ENCODE data around the gene DNM2. TPM values are rescaled to one million over a fixed set of nuclear protein-coding genes. Genes with fewer than 3 reads are reported as not detected.

The DNM2 gene
- total RNA-seq, 2 experiments from 2014 or later: 268 to 270 TPM

DNA sequence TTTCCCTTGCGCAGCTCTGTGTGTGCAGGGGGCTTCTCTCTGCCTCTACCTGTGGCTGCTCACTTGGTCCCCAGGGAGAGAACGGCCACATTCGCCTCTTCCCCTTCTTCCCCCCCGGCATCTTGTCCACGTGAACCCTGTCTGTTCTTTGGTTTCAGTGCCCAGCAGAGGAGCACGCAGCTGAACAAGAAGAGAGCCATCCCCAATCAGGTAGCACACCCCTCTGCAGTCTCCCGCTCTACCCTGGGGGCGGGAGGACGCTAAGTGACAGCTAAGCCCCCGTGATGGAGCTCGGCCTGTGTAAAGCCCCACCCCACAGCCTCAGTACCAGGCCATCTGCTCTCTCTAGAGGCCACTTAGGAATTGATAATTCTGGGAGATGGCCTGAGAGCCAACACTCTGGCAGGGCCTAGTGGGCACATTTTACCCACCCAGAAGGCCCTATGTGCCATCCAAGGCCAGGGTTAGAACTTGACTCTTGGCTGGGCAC, 87.9 kb downstream of the DNM2 start:
- H3K27ac Mint-ChIP-seq: no peak overlapping the region
- no peak for DNase-seq
- CTCF ChIA-PET: interaction anchor here (0.8 to 1.3 kb wide), 3 partner anchors 16 to 131 kb away, joined by 3 to 4 read pairs (median 3); partner anchors contain the start of gene QTRT1
- peaks cover 46% of the 10 kb centered on the region for H3K36me3 Mint-ChIP-seq (ENCODE audit: low read depth)
- no peaks in the 10 kb centered on the region for H3K27me3 Mint-ChIP-seq
- no peak overlapping the region for H3K4me3 Mint-ChIP-seq
- peaks cover 24% of the 10 kb centered on the region for H3K4me1 Mint-ChIP-seq
- POLR2A ChIA-PET: interaction anchor here (0.6 kb wide), 1 partner anchor 47 kb away, joined by 4 read pairs; no protein-coding TSS in a partner anchor
- H3K9me3 Mint-ChIP-seq: no peaks in the 10 kb centered on the region

DNA sequence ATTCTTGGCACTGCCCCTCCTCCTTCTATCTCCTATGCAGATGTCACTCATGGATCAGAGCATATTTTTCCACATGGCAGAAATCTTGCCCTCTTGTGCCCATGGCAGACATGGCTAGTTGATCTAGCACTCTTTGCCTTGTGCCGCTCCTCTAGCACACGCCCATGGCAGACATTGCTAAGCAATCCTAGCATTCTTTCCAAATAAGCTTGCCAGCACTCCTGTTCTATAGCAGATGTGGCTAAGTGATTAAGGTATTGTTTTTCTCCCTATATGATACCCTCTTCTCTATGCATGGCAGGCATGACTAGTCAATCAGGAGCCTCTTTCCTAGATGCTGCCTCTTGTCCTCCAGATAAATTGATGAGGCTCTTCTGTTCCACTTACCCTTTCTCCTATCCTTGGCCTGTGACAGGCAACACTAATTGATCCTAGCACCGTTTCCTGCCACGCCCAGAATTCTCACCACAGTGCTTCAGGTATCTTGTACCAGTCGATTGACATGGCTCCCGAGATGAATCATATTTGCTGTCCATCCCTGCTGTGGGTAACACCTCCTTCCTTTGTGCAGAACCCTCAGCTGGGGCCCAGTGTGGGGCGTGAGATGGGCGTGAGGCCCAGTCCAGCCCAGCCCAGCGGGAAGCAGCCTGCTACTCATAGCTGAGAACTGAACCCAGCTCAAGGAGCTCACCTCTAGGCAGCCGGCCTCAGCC, 91.2 kb downstream of the DNM2 start:
- peak; percentile 53 for DNase-seq
- ChIA-PET CTCF (interaction anchor here (0.8 to 1.1 kb wide), 4 partner anchors 9 to 92 kb away, joined by 3 to 4 read pairs (median 3); partner anchors contain the start of gene DNM2), POLR2A (interaction anchor here (0.7 kb wide), 1 partner anchor 16 kb away, joined by 3 read pairs; no protein-coding TSS in a partner anchor)

DNA sequence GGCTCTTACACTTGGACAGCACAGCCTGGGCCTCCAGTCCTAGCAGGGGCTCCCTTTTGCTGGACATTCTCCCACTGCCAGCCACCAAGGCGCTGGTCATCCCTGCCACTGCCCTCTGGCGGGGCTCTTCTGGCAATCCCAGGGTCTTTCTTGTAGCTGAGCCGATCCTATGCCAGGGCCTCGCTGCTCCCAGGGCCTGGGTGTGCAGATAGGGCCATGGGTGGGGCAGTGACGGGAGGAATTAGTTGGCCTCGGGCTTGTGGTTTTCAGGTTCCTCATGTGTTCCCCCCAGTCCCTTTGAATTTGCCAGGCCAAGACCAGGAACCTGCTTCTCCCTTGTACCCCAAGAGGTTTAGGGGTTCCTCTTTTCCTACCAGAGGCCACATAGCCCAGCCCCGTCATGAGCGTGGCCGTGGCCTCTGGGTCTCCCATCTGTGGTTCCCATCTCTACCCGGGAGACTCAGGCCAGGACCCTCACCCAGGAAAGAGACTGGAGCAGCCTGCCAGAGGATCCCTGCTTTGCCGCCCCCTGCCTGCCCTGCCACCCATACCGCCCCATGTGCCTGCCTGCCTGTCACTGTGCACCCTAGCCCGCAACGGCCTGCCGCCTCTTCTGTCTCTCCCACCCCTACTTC, 91.9 kb downstream of the DNM2 start:
- H3K4me3 Mint-ChIP-seq: no peak overlapping the region
- ChIA-PET POLR2A (no interaction called here), CTCF (interaction anchor here (0.8 to 1.1 kb wide), 4 partner anchors 10 to 92 kb away, joined by 3 to 4 read pairs (median 3); partner anchors contain the start of gene DNM2)
- peaks cover 30% of the 10 kb centered on the region for H3K4me1 Mint-ChIP-seq
- peaks cover 35% of the 10 kb centered on the region for H3K36me3 Mint-ChIP-seq (ENCODE audit: low read depth)
- no peak for DNase-seq
- H3K27ac Mint-ChIP-seq: peak overlapping the region; percentile 36
- H3K9me3 Mint-ChIP-seq: no peaks in the 10 kb centered on the region
- no peaks in the 10 kb centered on the region for H3K27me3 Mint-ChIP-seq

More for the DNA sequence above, 91.2 kb downstream of the DNM2 start:
- H3K4me3 Mint-ChIP-seq: no peak overlapping the region
- peaks cover 30% of the 10 kb centered on the region for H3K4me1 Mint-ChIP-seq
- peak overlapping the region; percentile 70 for H3K27ac Mint-ChIP-seq
- no peaks in the 10 kb centered on the region for H3K27me3 Mint-ChIP-seq
- no peaks in the 10 kb centered on the region for H3K9me3 Mint-ChIP-seq
- peaks cover 37% of the 10 kb centered on the region for H3K36me3 Mint-ChIP-seq (ENCODE audit: low read depth)

DNA sequence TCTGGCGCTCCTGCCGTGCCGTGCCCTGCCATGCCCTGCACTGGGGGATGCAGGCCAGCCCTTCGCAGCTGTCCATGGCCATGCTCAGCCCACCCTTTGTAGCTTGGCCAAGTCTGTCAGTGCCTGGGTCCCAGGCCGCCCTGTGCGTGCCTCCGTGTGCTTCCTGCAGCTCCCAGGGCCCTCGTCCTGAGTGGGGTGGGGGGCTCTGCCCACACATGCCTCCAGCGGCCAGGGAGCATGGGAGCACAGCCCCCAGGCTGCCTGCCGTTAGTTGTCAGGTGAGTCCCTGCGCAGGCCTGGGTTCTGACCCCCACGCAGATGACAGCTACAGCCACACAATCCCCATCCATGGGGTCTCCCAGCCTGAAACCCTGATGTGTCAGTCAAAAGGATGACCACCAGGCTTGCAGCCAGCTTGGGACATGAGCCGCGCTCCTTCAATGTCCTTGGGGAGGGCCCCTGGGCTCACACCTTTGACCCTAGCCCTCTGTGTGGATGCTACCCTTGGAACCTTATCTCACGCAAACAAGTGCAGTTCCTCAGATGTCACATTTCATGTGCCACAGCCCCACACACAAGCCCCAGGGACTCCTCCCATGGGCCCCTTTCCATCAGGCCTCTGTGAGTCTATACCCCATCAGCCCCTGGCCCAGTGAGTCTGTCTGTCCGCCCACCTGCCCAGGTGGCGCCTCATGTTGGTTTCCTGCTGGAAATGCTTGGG, 93.7 kb downstream of the DNM2 start:
- Mint-ChIP-seq H3K27me3 (no peaks in the 10 kb centered on the region), H3K36me3 (ENCODE audit: low read depth) (peaks cover 35% of the 10 kb centered on the region), H3K4me3 (no peak overlapping the region), H3K9me3 (no peaks in the 10 kb centered on the region), H3K27ac (no peak overlapping the region), H3K4me1 (peaks cover 30% of the 10 kb centered on the region)
- DNase-seq: no peak
- CTCF ChIA-PET: no interaction called here
- POLR2A ChIA-PET: no interaction called here

DNA sequence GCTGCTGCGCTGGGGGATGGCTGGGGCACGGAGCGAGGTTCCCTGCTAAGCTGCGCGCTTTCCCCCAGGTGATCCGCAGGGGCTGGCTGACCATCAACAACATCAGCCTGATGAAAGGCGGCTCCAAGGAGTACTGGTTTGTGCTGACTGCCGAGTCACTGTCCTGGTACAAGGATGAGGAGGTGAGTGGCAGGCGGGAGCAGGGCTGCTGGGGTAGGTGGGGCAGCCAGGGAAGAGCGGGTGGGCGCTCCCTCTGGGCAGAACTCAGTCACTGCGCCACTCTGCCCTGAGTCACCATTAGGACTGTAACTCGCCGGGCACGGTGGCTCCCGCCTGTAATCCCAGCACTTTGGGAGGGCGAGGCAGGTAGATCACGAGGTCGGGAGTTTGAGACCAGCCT, 94.3 kb downstream of the DNM2 start:
- no peaks in the 10 kb centered on the region for H3K9me3 Mint-ChIP-seq
- no peak for DNase-seq
- H3K27me3 Mint-ChIP-seq: no peaks in the 10 kb centered on the region
- H3K36me3 Mint-ChIP-seq (ENCODE audit: low read depth): peaks cover 35% of the 10 kb centered on the region
- peaks cover 30% of the 10 kb centered on the region for H3K4me1 Mint-ChIP-seq
- ChIA-PET POLR2A (no interaction called here), CTCF (interaction anchor here (1.0 kb wide), 1 partner anchor 61 kb away, joined by 3 read pairs; no protein-coding TSS in a partner anchor)
- no peak overlapping the region for H3K4me3 Mint-ChIP-seq
- H3K27ac Mint-ChIP-seq: no peak overlapping the region

DNA sequence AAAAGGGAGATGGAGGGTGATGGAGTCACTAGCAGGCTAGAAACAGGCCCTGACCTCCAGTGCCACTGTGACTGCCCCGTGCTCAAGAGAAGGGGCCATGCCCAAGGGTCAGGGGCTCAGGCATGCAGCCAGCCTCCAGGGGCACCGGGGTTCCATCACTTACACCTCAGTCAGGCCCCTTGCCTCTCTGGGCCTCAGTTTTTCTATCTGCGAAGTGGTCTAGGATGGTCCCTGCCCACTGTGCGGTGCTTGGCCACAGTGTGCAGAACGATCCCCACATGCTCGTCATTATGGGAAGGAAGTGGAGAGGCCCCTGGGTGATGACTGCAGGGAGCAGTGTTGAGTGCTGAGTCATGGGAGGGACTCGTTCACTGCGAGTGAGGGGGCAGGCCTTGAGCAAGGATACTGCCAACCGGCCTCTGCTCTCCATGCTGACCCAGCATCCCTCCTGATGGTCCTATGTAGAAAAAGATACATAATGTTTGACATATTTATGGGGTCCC, 95.1 kb downstream of the DNM2 start:
- H3K9me3 Mint-ChIP-seq: no peaks in the 10 kb centered on the region
- peak overlapping the region; percentile 84 for H3K27ac Mint-ChIP-seq
- H3K27me3 Mint-ChIP-seq: no peaks in the 10 kb centered on the region
- ChIA-PET POLR2A (no interaction called here), CTCF (interaction anchor here (1.0 to 1.2 kb wide), 2 partner anchors 9 to 60 kb away, joined by 3 read pairs; no protein-coding TSS in a partner anchor)
- H3K4me3 Mint-ChIP-seq: no peak overlapping the region
- DNase-seq: no peak
- H3K4me1 Mint-ChIP-seq: peaks cover 28% of the 10 kb centered on the region
- H3K36me3 Mint-ChIP-seq (ENCODE audit: low read depth): peaks cover 32% of the 10 kb centered on the region

DNA sequence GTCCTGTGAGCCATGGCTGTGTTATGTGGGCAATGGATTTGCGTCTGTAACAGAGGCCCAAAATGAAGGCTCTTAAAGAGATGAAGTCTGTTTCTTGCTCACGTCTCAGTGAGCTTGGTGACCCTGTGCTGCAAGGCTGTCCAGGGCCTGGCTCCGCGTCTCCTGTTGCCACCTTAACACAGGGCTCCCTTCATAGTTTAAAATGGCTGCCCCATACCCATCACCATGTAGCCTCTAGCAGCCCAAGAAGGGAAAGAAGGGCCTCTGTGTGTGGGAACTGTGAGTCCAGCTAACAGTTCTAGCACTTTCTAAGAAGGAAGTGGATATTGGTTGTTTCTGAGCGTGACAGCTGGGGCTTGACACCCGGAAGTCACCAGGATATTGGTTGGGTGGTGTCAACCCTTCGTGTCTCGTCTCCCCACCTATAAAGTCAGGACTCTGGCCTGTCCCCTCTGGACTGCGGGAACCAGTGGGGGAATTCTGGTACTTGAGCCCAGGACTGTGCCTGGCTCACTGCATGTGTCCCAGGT, 97.2 kb downstream of the DNM2 start:
- peaks cover 13% of the 10 kb centered on the region for H3K4me1 Mint-ChIP-seq
- DNase-seq: no peak
- ChIA-PET CTCF (interaction anchor here (0.6 to 0.7 kb wide), 3 partner anchors 10 to 84 kb away, joined by 3 to 5 read pairs (median 3); no protein-coding TSS in a partner anchor), POLR2A (no interaction called here)
- H3K9me3 Mint-ChIP-seq: no peaks in the 10 kb centered on the region
- peaks cover 24% of the 10 kb centered on the region for H3K36me3 Mint-ChIP-seq (ENCODE audit: low read depth)
- H3K4me3 Mint-ChIP-seq: no peak overlapping the region
- no peaks in the 10 kb centered on the region for H3K27me3 Mint-ChIP-seq
- H3K27ac Mint-ChIP-seq: no peak overlapping the region

DNA sequence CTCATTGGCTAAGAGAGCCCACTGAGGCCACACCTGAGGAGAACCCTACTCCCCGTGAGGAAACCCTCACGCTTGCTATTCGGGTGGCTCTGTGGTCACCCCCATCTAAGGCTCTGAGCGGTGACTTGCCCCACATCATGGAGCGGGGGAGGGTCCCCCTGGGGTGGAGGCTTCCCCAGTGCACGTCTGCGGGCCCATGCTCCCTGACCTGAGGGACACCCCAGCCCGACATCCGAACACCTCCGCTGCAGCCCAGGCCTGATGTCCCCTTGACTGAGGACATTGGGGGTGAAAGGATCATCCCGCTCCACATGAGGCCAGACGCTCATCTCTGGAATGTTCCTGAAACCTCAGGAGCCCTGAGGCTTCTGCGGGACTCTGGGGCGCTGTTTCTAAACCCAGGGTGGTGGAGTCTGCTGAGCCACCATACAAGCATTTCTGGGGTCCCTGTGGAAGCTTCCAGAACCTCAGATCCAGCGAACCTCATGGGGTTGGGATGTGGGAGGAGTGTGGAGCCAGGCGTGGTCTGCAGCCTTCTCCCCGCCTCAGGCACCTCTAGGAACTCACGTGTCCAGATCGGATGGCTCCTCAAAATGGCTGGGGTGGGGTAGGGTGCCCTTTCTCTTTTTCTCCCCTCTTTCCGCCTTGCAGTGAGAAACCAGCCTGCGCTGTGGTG, 98.2 kb downstream of the DNM2 start:
- ChIA-PET CTCF (interaction anchor here (0.6 kb wide), 1 partner anchor 11 kb away, joined by 5 read pairs; no protein-coding TSS in a partner anchor), POLR2A (no interaction called here)
- H3K27ac Mint-ChIP-seq: no peak overlapping the region
- DNase-seq: no peak
- H3K36me3 Mint-ChIP-seq (ENCODE audit: low read depth): peaks cover 33% of the 10 kb centered on the region
- H3K4me1 Mint-ChIP-seq: peaks cover 19% of the 10 kb centered on the region
- H3K4me3 Mint-ChIP-seq: no peak overlapping the region
- no peaks in the 10 kb centered on the region for H3K9me3 Mint-ChIP-seq
- H3K27me3 Mint-ChIP-seq: no peaks in the 10 kb centered on the region

DNA sequence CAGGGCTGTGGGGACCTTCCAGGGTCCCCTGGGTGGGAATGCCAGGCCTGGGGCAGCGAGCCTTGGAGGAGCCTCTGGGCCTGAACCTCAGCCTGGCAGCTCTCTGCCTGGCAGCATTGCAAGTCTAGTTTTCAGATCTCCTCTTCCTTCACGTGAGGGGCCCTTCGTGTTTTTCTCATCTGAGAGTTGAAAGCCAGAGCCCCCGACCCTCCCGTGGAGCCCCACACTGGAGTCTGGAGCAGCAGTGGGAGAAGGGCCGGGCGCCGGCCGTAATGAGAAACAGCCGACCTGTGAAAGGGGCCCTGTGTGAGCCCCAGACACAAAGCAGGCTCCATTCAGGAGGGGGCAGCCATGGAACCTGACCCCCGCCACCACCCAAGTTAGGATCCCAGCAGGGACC, 98.8 kb downstream of the DNM2 start:
- ChIA-PET CTCF (no interaction called here), POLR2A (no interaction called here)
- Mint-ChIP-seq H3K4me3 (no peak overlapping the region), H3K27me3 (no peaks in the 10 kb centered on the region), H3K27ac (peak overlapping the region; percentile 41), H3K36me3 (ENCODE audit: low read depth) (peaks cover 38% of the 10 kb centered on the region), H3K9me3 (no peaks in the 10 kb centered on the region), H3K4me1 (peaks cover 21% of the 10 kb centered on the region)
- no peak for DNase-seq

DNA sequence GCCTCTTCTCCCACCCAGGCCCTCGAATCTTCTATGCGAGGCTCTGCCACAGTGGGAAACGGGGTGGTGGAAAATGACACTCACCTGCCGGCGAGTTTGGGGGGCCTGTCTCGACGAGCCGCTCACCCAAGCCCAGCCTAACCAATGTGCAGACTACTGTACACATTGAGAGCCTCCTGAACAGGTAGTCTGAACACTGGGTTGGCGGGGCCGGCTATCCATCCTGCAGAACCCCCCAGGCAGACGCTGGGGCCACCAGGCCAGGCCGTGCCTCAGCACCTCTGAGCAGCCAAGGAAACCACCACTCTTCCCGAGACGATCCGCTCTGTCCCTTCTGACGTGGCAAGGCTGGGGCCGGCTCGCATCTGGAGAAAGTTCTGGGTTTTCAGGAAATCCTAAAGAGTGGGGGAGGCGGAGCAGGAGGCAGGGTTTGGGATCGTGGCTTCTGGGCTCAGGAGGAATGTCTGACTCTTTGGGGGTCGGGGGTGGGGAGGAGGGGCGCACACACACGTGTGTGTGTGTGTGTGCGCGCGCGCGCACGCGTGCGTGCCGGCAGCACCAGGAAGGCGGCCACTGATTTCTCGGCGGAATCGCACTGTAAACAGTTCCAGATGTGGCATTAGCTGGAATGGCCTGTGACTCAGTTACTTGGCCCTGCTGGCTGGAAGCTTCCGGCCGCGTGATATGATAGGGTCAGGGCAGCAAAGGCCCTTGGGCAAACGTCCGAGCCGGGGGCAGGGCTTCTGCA, 99.6 kb downstream of the DNM2 start:
- CTCF ChIA-PET: interaction anchor here (1.5 kb wide), 1 partner anchor 11 kb away, joined by 7 read pairs; no protein-coding TSS in a partner anchor
- Mint-ChIP-seq H3K36me3 (ENCODE audit: low read depth) (peaks cover 44% of the 10 kb centered on the region), H3K27ac (no peak overlapping the region), H3K27me3 (no peaks in the 10 kb centered on the region), H3K9me3 (no peaks in the 10 kb centered on the region), H3K4me3 (no peak overlapping the region), H3K4me1 (peaks cover 21% of the 10 kb centered on the region)
- no peak for DNase-seq
- POLR2A ChIA-PET: no interaction called here

DNA sequence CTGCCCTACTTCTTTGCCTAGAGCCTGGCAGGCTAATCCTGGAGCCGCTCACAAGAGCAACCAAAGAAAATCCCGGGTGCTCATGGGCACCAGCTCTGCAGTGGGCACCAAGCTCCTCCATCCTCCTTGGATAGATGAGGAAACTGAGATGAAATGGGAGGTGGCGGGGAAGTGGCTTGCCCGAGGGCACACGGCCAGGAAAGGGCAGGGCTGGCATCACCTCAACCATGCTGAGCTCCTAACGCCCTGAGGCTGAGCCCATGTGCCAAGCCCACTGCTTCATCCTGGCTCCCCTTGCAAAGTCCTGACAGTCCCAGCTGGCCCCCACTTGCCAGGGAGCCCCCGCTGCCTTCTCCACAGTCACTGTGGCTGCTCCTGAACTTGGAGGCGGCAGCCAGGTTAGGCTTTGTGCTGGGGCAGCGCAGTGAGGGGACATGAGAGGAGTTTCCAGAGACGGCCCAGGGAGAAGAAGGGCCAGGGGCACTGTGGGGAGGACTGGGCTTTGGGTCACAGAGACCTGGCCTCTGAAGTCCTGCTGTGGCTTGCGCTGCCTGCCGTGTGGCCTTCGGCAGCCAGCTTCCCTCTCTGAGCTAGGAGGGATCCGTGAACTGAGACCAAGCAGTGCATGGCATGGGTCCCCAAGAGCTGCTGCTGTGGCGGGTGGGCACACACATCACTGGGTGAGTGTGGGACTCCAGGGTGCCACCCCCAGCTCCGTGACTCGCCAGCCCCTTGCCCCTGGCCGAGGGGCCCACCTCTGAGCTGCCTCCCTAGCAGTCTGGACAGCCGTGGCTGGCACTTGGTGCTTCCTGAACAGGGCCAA, 100.6 kb downstream of the DNM2 start:
- DNase-seq: no peak
- no peak overlapping the region for H3K4me3 Mint-ChIP-seq
- H3K27me3 Mint-ChIP-seq: no peaks in the 10 kb centered on the region
- CTCF ChIA-PET: interaction anchor here (0.7 to 1.5 kb wide), 2 partner anchors 12 to 54 kb away, joined by 3 to 7 read pairs; no protein-coding TSS in a partner anchor
- H3K36me3 Mint-ChIP-seq (ENCODE audit: low read depth): peaks cover 39% of the 10 kb centered on the region
- H3K27ac Mint-ChIP-seq: no peak overlapping the region
- H3K4me1 Mint-ChIP-seq: peaks cover 15% of the 10 kb centered on the region
- H3K9me3 Mint-ChIP-seq: no peaks in the 10 kb centered on the region
- POLR2A ChIA-PET: no interaction called here

All from activated CD4-positive, alpha-beta T cell treated with anti-CD3 and anti-CD28 coated beads, Interleukin-2, amount 10 ng/mL, durations not matched to agents 7 days and 5 days (primary cell).